ENCODE results near the gene MOSPD3.

Gene MOSPD3

DNA sequence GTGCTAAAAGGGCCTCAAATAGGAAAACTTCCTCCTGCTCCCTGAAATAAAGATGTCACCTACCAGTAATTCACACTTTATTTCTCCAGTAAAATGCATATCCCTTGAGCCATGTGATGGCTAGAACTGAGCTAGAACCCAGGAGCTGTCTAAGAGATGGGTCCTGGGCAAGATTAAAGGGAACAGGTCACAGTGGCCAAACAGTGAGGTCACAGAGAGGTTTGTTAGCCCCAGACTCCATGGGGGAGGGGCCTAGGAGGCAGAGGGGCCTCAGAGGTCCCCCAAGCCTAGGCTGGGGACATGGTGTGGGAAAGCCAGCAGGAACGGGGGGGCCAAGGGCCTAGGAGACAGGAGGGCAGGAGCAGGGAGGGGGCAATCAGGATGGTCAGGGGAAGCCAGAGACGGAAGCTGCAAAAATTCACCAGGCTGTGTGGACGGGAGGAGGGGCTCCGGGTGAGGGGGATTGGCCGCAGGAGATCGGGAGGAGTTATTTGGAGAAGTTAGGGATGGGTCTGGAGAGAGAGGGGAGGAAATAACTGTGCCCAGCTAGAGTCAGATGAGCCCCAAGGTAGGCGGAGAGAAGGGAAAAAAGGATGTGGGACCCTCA lies 22.9 kb upstream of the MOSPD3 start:
- TF ChIP-seq, protein P1, sequence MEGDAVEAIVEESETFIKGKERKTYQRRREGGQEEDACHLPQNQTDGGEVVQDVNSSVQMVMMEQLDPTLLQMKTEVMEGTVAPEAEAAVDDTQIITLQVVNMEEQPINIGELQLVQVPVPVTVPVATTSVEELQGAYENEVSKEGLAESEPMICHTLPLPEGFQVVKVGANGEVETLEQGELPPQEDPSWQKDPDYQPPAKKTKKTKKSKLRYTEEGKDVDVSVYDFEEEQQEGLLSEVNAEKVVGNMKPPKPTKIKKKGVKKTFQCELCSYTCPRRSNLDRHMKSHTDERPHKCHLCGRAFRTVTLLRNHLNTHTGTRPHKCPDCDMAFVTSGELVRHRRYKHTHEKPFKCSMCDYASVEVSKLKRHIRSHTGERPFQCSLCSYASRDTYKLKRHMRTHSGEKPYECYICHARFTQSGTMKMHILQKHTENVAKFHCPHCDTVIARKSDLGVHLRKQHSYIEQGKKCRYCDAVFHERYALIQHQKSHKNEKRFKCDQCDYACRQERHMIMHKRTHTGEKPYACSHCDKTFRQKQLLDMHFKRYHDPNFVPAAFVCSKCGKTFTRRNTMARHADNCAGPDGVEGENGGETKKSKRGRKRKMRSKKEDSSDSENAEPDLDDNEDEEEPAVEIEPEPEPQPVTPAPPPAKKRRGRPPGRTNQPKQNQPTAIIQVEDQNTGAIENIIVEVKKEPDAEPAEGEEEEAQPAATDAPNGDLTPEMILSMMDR (IDR thresholded peaks at IDR 0.05; ENCODE audit: low read depth, low read length): no peak
- no peak for TF ChIP-seq POLR2A (IDR thresholded peaks at IDR 0.05; ENCODE audit: extremely low read depth, insufficient read length)
- TF ChIP-seq MYC (IDR thresholded peaks at IDR 0.05; ENCODE audit: low read depth, low read length): no peak
- TF ChIP-seq, protein P2, sequence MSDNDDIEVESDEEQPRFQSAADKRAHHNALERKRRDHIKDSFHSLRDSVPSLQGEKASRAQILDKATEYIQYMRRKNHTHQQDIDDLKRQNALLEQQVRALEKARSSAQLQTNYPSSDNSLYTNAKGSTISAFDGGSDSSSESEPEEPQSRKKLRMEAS (IDR thresholded peaks at IDR 0.05; ENCODE audit: low read depth, low read length): no peak
- H3K4me3 ChIP-seq (ENCODE audit: low read depth, low read length): no peak overlapping the region
- no peak for DNase-seq (ENCODE audit: low read depth)

DNA sequence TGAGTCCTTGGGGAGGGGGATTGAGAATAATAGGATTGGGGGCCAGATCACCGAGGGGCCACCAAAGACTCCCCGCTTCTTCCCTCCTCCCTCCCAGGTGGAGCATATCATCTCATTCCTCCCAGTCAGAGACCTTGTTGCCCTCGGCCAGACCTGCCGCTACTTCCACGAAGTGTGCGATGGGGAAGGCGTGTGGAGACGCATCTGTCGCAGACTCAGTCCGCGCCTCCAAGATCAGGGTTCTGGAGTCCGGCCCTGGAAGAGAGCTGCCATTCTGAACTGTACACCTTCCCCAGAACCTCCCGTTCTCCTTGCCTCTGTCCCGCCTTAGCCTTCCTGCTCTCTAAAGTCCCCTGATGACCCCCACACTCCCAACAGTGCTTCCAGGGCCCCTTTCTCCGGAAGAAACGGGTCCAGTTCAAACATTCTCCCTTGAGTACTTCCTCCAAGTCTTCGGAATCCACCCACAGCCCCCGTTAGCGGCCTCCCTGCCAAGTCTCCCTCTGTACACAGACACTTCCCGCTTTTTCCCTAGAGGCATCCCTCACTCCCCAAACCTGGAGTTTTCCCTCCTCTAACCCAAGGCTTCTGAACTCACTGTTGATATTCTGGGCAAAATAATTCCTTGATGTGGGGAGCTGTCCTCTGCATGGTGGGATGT lies 22.1 kb upstream of the MOSPD3 start:
- DNase-seq (ENCODE audit: low read depth): no peak
- TF ChIP-seq, protein P1 (IDR thresholded peaks at IDR 0.05; ENCODE audit: low read depth, low read length): no peak
- no peak for TF ChIP-seq MYC (IDR thresholded peaks at IDR 0.05; ENCODE audit: low read depth, low read length)
- no peak for TF ChIP-seq POLR2A (IDR thresholded peaks at IDR 0.05; ENCODE audit: extremely low read depth, insufficient read length)
- TF ChIP-seq, protein P2 (IDR thresholded peaks at IDR 0.05; ENCODE audit: low read depth, low read length): no peak
- no peak overlapping the region for H3K4me3 ChIP-seq (ENCODE audit: low read depth, low read length)

DNA sequence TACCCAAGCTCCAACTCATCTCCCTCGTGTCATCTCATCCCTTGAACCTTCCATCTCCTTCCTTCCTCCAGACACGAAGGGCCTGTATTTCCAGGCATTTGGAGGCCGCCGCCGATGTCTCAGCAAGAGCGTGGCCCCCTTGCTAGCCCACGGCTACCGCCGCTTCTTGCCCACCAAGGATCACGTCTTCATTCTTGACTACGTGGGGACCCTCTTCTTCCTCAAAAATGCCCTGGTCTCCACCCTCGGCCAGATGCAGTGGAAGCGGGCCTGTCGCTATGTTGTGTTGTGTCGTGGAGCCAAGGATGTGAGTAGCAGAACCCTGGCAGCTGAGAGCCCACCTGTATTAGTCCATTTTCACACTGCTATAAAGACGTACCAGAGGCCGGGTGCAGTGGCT lies 20.7 kb upstream of the MOSPD3 start:
- no peak for DNase-seq (ENCODE audit: low read depth)
- no peak overlapping the region for H3K4me3 ChIP-seq (ENCODE audit: low read depth, low read length)
- TF ChIP-seq, protein P2 (IDR thresholded peaks at IDR 0.05; ENCODE audit: low read depth, low read length): no peak
- TF ChIP-seq MYC (IDR thresholded peaks at IDR 0.05; ENCODE audit: low read depth, low read length) (no peak), POLR2A (IDR thresholded peaks at IDR 0.05; ENCODE audit: extremely low read depth, insufficient read length) (no peak)
- TF ChIP-seq, protein P1 (IDR thresholded peaks at IDR 0.05; ENCODE audit: low read depth, low read length): no peak

DNA sequence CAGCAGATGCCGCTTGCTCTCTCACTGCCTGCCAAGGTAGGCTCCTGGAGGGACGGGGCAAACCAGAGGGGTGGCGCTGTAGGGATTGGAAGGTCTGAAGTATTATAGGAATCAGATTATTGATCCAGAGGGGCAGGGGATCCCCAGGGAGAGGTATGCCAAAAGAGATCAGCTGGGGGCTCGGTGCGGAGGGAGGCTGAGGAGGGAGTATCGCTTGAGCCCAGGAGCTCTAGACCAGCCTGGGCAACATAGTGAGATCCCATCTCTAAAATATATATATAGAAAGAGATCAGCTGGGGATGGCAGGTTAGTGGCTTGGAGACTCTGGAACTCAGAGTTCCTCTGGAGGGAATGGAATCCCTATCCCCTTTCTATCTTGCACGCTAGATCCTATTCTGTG lies 17.2 kb upstream of the MOSPD3 start:
- no peak overlapping the region for H3K4me3 ChIP-seq (ENCODE audit: low read depth, low read length)
- TF ChIP-seq POLR2A (IDR thresholded peaks at IDR 0.05; ENCODE audit: extremely low read depth, insufficient read length) (no peak), MYC (IDR thresholded peaks at IDR 0.05; ENCODE audit: low read depth, low read length) (no peak)
- TF ChIP-seq, protein P2 (IDR thresholded peaks at IDR 0.05; ENCODE audit: low read depth, low read length): no peak
- TF ChIP-seq, protein P1 (IDR thresholded peaks at IDR 0.05; ENCODE audit: low read depth, low read length): no peak
- DNase-seq (ENCODE audit: low read depth): no peak

DNA sequence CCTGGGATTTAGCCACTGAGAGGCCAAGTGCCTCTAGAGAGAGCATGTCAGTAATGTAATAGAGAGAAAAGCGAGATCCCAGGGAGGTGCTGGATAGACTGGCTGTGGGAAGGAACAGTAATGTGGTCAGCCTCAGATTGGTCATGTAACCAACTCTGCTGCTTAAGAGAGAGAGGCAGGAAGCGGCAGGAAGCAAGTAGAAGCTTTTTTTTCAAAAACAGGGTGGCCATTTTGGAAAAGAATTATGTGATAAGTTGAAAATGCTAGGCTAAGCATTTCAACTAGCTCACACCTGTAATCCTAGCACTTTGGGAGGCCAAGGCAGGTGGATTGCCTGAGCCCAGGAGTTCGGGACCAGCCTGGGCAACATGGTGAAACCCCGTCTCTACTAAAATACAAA lies 13.9 kb upstream of the MOSPD3 start:
- DNase-seq (ENCODE audit: low read depth): peak; percentile 86

More for the DNA sequence above, 13.9 kb upstream of the MOSPD3 start:
- H3K4me3 ChIP-seq (ENCODE audit: low read depth, low read length): no peak overlapping the region
- TF ChIP-seq, protein P1 (IDR thresholded peaks at IDR 0.05; ENCODE audit: low read depth, low read length): no peak
- TF ChIP-seq, protein P2 (IDR thresholded peaks at IDR 0.05; ENCODE audit: low read depth, low read length): peak; percentile 38; the same call in 1 of the 2 replicates

Data from NB4 (cell line).